RPMI7951 (cell line): ENCODE data around the gene MCC. TPM values are rescaled to one million over a fixed set of nuclear protein-coding genes. Genes with fewer than 3 reads are reported as not detected.

Source experiments
- DNase-seq: peaks from one replicate; pipeline ENCODE4 v3.0.0-alpha.2; 2012; ENCODE audit warnings: low read depth
- total RNA-seq: library from RNA; depleted of rRNA; stranded (reverse); fragments of >200 nt; shearing (Covaris generic); gene quantifications from 2 replicates; pipeline ENCODE4 v1.2.3, GENCODE V29; 2014

Gene MCC
- total RNA-seq, 1 experiment from 2014 or later: 11.3 TPM

DNA sequence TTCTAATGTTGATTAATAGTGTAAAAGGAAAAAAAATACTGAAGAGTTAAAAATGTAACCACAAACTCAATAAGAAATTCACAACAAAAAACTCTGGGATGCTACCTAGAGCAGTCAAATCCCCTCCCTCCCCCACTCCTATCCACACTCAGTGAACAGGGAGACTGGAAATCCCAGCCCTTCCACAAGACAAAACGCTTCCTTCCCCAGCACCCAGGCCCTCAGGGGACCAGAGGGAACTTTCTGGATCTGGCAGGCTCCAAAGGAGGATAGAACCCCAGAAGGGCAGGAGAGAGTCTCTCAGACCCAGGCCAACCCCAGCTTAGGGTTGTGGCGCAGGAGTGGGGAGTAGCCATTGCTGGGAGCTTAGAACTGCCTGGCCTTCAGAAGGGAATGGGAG, 456.7 kb downstream of the MCC start:
- no peak for DNase-seq

DNA sequence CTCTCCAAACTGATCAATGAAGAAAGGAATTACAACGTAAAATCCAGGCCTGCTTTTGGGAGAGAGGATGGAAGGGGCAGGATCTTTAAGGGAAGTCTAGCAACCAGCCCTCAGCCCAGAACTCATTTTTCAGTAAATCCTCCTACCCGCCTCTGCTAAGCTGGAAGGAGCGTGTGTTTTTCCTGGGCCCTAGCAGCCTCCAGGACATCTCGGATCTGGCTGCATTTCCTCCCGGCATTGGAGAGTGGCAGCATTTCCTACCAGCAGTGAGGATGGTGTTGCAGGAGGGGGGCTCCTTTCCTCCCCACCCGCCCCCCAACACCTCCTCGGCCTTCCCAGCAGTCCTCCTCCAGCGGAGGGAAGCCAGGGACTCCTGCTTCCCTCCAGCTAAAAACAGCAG, 457.1 kb downstream of the MCC start:
- no peak for DNase-seq

DNA sequence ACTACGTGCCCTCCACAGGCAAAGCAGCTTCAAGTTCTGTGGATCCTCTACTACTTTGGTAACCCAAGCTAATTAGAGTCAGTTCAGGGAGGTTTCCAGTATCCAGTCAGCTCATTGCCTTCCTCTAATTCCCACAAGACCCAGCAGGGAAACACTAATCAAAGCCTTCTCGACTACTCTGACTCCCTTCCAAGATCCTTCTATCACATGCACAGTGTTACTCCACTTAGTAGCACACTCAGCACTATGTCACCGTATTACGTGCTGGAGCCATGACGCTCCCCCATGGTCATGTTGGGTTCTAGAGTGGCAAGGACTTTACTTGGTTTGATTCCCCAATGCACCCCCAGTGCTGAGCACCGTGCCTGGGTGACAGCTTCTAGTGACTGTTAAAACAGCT, 458.6 kb downstream of the MCC start:
- peak; percentile 53 for DNase-seq

DNA sequence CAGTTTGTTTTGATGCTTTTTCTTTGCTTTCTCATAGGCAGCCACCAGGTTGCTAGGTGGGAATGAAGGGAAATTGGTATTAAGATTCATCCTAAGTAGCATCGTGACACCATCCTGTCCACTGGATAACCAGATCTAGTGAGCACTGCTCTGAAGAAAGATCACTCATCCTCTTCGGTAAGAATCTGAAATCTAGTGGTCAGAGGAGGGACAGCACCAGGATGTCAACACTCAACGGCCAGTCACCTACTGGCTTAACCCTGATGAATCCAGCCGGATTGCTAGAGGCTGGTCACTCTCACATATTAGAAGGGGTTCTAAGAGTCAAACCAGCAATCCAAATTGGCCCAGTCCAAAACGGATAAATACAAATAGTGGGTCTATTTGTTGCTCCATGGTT, 460.8 kb downstream of the MCC start:
- DNase-seq: no peak

DNA sequence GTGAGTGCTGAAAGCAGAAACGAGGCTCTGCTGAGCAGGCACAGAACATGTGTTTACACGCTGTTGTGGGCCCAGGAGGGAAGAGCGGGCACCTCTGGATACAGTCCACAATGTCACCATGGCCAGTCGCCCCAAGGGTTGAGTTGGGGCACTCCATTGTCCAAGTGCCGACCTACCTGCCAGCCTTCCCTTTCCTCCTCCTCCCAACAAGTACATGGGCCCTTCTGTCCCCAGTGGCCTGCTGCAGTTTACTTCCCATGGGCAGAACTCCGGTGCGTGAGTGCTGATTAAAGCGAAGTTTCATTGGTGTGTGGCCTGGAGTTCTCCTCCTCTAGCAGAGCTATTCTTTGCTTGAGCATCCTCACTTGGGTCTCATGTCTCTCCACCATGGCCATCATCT, 461.2 kb downstream of the MCC start:
- DNase-seq: no peak

DNA sequence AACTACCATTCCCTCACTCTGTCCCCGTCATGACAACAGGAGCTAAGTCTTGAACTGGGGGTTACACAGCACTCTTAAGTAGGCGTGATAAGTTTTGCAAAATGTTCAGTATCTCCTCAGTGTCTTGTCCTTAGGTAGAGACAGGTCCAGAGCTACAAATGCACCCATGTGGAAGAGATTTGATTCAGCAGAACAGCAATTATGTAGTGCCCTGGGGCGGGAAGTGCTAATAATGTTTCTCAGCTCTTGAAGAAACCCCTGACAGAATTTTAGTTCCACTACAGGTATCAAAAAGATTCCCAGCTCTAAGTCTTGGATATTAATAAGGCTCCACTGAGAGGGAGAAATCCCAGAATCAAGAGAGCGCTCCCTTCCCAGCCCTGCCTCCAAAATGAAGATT, 462.0 kb downstream of the MCC start:
- DNase-seq: no peak

DNA sequence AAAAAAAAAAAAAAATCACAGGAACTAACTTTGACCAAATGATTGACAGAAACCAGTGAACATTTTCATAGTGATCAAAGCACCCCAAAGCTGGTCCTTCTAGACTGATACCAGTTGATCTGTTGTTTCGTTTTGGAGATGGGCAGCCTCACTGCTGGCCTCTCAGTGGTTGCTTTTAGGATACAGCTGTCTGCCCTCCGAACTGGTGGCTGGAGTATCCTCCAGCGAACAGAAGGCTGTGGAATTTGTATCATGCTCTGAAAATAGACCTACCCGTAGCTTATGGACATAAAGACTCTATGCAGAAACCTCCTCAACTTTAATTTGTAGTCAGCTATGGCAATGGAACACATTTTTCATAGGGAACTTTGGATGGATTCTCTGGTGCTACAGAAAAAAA, 462.7 kb downstream of the MCC start:
- no peak for DNase-seq

DNA sequence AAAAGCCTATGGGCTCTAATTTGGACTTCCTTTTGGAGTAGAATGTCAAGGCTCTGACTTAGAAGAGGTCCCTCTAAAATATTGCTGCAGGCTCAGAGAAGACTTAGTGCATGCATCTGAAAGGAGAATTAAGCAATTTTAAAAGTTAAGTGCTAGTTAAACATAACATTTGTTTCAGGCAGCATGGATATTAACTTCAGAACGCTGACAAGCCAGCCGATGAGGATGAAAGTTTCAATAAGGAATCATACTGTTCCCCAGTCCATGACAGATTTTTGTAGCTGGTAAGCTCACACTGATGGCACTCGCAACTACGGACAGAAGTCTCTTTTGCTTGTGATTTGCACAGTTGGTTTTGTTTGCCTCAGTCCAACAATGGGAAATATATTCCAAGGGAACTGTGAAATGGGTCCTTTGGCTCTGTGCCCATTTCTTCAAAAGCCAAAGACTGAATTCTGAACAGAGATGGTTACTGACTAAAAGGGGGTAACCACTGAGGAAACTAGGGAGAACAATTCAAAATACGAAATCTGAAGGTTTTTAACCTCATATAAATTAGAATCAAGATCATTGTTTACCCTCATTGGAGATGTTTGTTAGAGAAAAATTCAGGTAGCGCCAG, 464.1 kb downstream of the MCC start:
- no peak for DNase-seq

DNA sequence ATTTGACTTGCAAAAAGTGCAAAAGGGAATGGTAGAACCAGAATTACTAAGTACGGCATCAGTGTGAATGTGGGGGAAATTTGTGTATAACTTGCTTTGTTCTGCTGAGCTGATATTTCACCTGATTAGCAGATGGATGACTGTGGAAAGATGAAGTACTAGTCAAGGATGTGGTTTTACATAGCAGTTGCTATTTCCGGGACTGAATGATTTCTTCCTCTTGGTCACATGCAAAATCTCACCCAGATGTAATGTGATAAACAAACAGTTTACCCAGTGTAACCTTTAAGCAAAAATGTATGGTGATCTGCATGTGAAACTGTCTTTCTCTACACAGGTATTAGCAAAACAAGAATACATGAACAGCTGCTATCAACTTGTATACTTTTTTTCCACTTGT, 465.6 kb downstream of the MCC start:
- peak; percentile 36 for DNase-seq

DNA sequence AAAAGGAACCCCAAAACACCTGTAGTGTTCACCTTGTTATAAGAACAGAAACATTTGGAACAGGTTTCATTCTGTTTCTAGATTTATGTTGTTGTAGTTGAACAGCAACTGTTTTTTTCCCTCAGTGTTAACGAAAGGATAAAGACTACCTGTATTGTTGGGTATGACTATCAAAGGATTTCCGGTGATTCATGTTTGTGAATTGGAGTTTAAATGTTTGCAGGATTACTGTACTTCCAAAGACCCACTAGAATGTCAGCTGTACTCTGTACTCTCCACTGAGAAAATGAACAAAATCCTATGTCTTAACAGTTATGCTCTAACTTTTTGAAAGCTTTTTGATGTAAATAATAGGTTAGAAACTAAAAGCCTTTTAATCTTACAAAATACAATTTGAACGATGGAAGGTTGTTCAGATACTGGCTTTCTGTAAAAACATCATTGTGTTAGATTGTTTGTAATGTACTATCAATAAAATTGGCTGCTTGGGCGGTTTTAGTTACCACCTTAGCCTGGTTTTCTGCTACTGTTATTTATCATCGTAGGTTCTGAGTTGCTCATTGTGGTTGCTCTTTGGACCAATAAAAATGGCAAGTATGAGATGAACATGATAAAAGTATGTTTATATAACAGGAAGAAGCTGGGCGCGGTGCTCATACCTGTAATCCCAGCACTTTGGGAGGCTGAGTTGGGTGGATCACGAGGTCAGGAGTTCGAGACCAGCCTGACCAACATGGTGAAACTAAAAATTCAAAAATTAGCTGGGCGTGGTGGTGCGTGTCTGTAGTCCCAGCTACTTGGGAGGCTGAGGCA, 467.6 kb downstream of the MCC start:
- DNase-seq: peak; percentile 75

DNA sequence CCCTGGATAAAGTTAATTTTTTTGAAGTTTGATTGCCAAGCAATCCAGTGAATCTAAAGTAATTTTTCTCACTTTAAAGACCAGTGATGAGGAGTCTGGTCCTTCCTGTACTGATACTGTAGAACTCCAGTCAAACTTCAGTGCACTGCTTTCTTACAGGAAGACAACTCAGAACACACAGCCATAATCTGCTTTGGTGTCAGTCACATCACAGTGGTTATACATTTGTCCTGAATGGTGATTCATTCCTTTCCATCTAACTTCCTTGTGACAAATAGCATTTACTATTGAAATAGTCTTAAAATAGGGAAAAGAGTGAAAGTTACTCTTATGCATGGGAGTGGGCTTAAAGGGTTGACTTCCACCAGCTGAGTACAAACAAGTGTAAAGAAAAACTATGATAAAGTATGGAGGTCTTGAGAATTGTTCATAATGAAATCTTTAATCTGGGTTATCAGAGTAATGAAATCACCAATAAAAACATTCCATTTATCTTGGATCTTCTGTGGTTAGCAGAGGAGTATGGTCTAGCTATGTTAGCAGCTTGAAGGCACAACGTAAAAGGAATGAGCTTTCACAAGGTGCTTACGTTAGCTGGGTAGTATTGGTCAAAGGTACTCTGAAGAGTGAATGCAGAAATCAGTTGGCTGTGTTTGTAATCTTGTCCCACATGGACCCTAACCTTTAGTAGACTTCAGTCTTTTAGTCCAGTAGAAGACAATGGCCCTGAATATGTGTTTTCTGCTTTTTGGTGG, 470.2 kb downstream of the MCC start:
- no peak for DNase-seq

DNA sequence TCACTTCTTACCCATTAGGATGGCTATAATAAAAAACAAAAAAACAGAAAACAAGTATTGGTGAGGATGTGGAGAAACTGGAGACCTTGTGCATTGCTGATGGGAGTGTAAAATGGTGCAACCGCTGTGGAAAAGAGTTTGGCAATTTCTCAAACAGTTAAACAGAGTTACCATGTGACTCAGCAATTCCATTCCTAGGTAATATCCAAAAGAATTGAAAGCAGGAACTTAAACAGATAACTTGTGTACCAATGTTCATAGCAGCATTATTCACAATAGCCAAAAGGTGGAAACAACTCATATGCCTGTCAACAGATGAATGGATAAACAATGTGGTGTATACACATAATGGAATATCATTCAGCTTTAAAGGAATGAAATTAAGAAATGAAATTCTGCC, 482.8 kb downstream of the MCC start:
- no peak for DNase-seq

DNA sequence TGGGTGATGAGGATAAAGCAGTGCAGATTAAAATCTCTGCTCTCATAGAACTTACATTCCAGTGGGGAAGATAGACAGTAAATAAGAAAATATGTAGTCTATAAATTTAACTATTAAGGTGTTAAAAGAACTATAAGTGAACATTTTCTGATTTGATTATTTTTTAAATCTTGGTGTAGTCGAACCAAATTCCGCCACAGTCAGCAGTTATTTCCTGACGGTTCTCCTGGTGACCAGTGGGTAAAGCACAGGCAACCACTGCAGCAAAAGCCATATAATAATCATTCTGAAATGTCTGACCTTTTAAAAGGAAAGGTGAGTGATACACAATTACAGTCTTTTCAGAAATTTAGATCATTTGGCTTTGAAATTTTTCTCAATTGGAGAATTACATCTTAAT, 484.5 kb downstream of the MCC start:
- DNase-seq: no peak

DNA sequence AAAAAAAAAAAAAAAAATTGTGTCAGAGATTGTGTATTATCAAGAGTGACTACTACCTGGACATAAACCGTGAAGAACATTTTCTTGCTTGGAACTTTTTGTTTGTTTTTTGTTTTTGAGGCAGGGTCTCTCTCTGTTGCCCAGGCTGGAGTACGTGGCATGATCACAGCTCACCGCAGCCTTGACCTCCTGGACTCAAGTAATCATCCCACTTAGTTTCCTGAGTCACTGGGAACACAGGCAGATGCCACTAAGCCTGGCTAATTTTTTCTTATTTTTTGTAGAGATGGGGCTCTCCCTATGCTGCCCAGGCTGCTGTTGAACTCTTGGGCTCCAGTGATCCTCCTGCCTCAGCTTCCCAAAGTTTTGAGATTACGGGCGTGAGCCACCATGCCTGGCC, 485.8 kb downstream of the MCC start:
- no peak for DNase-seq

DNA sequence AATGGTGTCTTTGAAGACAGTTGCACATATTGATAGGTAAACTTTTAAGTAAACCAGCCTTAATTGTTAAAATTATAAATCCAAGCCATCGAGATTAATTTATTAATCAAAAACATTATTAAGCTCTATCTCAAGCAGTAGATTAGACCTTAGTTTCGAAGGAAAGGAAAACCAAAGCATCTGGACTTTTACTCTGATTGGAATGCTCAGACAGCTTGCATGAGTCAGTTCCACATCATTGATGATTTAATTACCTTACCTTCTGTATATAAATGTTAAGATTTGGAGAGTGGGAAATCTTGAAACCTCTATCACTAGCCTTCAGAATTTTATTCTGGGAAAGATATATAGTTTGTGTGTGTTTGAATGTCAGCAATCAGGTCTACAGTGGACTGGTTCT, 487.8 kb downstream of the MCC start:
- no peak for DNase-seq

DNA sequence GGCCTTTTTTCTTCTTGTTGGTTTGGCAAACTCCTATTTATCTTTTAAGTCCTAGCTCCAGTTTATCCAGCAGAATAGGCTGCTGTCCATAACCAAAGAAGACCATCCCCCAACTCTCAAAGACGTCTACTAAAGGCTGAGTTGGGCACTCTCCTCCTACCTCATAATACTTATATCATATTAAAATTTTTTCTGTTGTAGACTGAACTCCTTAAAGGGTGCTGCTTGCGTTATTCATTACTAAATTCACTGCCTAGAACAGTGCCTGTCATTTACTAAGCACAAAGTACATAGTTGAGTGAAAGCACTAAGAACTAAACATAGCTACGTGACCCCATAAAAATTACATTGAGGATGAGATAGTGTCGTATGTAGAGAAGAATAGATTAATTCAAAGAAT, 490.0 kb downstream of the MCC start:
- no peak for DNase-seq

DNA sequence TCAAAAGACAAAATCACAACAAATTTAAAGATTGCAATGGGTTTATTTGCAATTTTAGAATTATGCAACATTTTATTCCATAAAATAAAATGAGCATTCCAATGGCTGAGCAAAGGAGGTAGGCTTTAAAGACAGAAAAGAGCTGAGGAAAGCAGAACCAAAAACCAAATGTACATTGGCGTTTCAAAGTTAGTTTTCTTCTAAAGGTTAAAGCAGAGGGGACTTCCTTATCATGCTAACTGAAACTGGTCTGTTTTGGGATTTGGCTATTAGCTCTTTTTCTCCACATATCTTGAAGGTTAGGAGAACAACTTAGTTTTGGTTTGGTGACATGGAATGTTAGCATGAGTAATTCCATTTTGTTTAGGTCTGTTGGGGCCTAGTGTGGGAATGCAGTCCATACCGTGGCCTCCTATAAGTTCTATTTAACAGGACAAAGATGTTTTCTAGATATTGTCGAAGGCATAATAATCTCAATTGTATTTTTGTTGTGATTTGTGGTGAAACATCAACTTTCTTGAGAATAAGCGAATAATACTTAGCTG, 491.4 kb downstream of the MCC start:
- no peak for DNase-seq

DNA sequence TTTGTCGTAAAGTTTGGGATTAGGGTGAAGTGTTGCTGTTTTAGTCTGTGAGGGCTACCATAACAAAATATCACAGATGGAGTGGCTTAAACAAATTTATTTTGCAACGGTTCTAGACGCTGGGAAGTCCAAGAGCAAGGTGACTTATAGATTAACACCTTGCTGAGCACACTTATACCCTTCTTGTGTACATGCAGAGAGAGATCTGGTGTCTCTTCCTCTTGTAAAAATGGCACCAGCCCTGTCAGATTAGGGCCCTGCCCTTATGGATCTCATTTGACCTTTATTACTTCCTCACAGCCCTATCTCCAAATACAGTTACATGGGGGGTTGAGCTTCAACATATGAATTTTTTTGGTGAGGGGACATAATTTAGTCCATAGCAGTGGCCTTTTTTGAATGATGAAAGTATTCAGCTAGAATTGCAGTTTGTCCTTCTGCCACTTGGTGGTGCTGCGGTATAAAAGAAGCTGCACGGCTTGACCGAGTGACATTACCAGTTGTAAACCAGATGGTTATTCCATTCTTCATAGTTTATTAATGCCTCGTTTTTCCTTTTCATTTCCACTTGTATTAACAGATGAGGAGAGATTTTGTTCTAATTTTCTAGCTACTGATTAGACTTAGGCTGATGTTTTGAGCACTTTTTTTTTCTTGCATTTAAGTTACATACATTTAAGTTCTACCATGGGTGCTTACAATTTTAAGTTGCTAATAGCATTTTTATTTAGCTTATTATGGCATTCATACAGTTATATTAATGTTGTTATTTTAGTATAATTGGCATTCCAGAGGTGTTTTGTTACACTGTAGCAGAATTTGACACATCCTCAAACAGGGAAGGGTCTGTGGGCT, 492.3 kb downstream of the MCC start:
- DNase-seq: peak; percentile 58

DNA sequence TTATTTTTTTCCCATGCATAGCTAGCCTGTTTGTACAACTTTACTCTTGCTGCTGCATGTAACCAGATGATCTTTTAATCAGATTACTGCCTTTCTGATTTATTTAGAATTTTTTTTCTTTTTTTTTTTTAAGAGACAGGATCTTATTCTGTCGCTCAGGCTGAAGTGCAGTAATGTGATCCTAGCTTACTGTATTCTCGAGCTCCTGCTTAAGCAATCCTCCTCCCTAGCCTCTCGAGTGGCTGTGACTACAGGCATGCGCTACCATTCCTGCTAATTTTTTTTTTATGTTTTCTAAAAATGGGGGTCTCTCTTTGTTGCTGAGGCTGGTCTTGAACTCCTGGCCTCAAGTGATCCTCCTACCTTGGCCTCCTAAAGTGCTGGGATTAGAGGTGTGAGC, 502.0 kb downstream of the MCC start:
- no peak for DNase-seq

DNA sequence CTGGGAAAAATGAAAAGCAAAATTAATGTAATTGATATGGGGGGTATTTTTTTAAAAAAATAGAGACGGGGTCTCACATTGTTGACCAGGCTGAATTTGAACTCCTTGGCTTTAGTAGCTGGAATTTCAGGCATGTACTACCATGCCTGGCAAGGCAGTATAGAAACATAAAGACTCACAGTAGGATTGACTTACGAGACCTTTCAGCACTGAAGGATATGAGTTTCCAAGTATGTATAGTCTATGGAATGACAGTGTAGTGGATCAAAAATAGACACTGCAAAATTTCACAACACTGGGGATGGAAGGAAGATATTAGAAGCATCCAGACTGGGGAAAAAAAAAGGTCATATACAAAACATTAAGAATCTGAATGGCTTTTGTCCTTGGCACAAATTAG, 504.9 kb downstream of the MCC start:
- DNase-seq: no peak

DNA sequence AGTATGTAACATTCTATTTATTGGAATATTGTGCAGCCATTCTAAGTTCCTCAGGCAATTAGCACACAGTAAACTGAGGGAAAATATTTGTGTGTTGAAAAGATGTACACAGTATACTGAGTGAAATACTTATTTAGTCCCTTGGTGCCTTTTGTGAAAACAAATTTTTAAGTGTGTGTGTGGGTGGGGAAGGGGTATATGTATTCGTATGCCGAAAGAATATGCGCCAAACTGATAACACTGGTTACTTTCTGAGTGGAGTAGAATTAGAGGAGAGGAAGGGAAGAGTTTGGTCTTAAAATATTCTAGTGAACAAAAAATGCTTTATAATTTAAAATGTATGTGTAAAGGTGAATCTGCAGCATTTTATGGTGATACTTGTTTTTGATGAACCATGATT, 508.5 kb downstream of the MCC start:
- no peak for DNase-seq

DNA sequence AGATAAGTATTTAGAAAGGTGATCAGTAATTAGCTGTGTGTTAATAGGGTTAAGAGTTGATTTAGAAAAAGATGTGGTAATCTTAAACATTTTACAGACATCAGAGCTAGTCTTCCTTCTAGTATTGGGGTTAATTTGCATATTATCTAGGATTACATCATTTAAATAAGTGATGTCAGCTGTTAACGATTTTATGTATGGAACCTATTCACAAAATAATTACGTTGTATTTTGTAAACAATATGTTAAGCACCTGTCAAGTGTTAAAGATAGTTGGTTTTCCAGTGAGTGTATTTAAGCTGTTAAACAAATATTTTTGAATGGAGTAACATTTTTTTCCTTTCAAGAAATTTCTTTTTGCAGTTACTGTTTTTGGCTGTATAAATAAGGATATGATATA, 509.4 kb downstream of the MCC start:
- DNase-seq: no peak
